Stomach (tissue), 9 donors: ENCODE data around the gene ATF7IP. TPM values are rescaled to one million over a fixed set of nuclear protein-coding genes. Genes with fewer than 3 reads are reported as not detected.

ENCODE experiments used
- DNase-seq, 2 donors: peaks; one replicate each; pipeline versions ENCODE4 v3.0.0 to v3.0.0-alpha.2; 2013 to 2019
- H3K27ac ChIP-seq, 5 donors: fragments of 200-600 bp in 4 of 5; sonication (generic) in 4 of 5; one replicate each; pipeline ENCODE4 v1.5.1; 2013 to 2019; ENCODE audit warnings: mild to moderate bottlenecking in 1 of 5, moderate library complexity in 1 of 5
- H3K27me3 ChIP-seq, 3 donors: fragments of 200-600 bp; sonication (generic); one replicate each; pipeline ENCODE4 v1.5.1; 2017 to 2019; ENCODE audit warnings: mixed run types in 1 of 3
- H3K36me3 ChIP-seq, 4 donors: fragments of 200-600 bp; sonication (generic); 1 replicate in 3 of 4; 2 replicates in 1 of 4; pipeline ENCODE4 v1.5.1; 2016 to 2019
- H3K4me1 ChIP-seq, 4 donors: fragments of 200-600 bp; sonication (generic); one replicate each; pipeline ENCODE4 v1.5.1; 2016 to 2019
- H3K4me3 ChIP-seq, 4 donors: fragments of 200-600 bp; sonication (generic) in 3 of 4; one replicate each; pipeline ENCODE4 v1.5.1; 2016 to 2019; ENCODE audit warnings: mild to moderate bottlenecking in 1 of 4
- H3K9me3 ChIP-seq, 4 donors: fragments of 200-600 bp; sonication (generic); one replicate each; pipeline ENCODE4 v1.5.1; 2016 to 2019
- EP300 ChIP-seq: sonication (generic); formaldehyde crosslinking; IDR thresholded peaks from one replicate; pipeline ENCODE4 v1.6.1; 2017; ENCODE audit warnings: antibody characterized with exemption
- POLR2A ChIP-seq, 4 donors: fragments of 450-650 bp; IDR thresholded peaks; one replicate each; pipeline ENCODE4 v1.6.1; 2016; ENCODE audit warnings: antibody characterized with exemption in 4 of 4, control low read depth in 2 of 4, mild to moderate bottlenecking in 1 of 4, moderate library complexity in 1 of 4
- POLR2AphosphoS5 ChIP-seq, 3 donors: sonication (generic); formaldehyde crosslinking; IDR thresholded peaks; one replicate each; pipeline ENCODE4 v1.6.1; 2016; ENCODE audit warnings: antibody characterized with exemption in 3 of 3
- WGBS, 5 donors: extraction: QIAGEN DNeasy Blood & Tissue Kit in 3 of 5; methylation state at CpG; one replicate each; pipeline versions ENCODE4 v1.1.5 to v1.1.7; 2013 to 2018; 5-methylcytosine and 5-hydroxymethylcytosine counted together
- intact Hi-C: fragments of 100-400 bp; cut with DNase I; formaldehyde crosslinking; loops from one replicate; pipeline ENCODE4 v1.15.1; 2023; ENCODE audit warnings: low total_unique reads
- polyA plus RNA-seq, 3 donors: library from polyadenylated mRNA; stranded (reverse); fragments of 200-250 nt; gene quantifications; one replicate each; pipeline ENCODE4 v1.2.3, GENCODE V29; 2013
- total RNA-seq, 5 donors: library from RNA; depleted of rRNA; stranded (reverse); fragments of >200 nt; gene quantifications; one replicate each; pipeline versions ENCODE4 v1.1.0 to v1.2.3, GENCODE V29; 2014 to 2016
- TF ChIP-seq, protein P1 (sequence below), 7 experiments: fragments of 450-650 bp in 4 of 7; fragments of 200-600 bp in 3 of 7; sonication (generic) in 3 of 7; IDR thresholded peaks; one replicate each; pipeline ENCODE4 v1.5.1; 2016 to 2019; ENCODE audit warnings: antibody characterized with exemption in 7 of 7, control low read depth in 2 of 7, mild to moderate bottlenecking in 1 of 7
- donor health status: healthy with polysubstance abuse.
- donor health status: Bipolar disorder and iron deficiency.
- donor health status: healthy.

ATF7IP gene
- total and polyA plus RNA-seq, 8 donors = 4.9 to 91.0 (median 49.8) TPM

GRCh38 chr12:14410177-14410576 lies 44.7 kb downstream of the ATF7IP start:
- Histone ChIP-seq H3K4me1 (peaks cover 0 to 48% (median 21%) of the 10 kb centered on the region in 4 donors), H3K9me3 (no peaks in the 10 kb centered on the region), H3K27me3 (no peaks in the 10 kb centered on the region), H3K27ac (no peak overlapping the region), H3K36me3 (no peaks in the 10 kb centered on the region), H3K4me3 (no peak overlapping the region)
- WGBS, 5 donors = 82 to 94% (median 93%) methylated on average over 5 of the region's 5 CpGs
- TF ChIP-seq POLR2AphosphoS5 (IDR thresholded peaks at IDR 0.05) (no peak), POLR2A (IDR thresholded peaks at IDR 0.05) (no peak), EP300 (no peak)
- TF ChIP-seq, protein P1, sequence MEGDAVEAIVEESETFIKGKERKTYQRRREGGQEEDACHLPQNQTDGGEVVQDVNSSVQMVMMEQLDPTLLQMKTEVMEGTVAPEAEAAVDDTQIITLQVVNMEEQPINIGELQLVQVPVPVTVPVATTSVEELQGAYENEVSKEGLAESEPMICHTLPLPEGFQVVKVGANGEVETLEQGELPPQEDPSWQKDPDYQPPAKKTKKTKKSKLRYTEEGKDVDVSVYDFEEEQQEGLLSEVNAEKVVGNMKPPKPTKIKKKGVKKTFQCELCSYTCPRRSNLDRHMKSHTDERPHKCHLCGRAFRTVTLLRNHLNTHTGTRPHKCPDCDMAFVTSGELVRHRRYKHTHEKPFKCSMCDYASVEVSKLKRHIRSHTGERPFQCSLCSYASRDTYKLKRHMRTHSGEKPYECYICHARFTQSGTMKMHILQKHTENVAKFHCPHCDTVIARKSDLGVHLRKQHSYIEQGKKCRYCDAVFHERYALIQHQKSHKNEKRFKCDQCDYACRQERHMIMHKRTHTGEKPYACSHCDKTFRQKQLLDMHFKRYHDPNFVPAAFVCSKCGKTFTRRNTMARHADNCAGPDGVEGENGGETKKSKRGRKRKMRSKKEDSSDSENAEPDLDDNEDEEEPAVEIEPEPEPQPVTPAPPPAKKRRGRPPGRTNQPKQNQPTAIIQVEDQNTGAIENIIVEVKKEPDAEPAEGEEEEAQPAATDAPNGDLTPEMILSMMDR (IDR thresholded peaks at IDR 0.05) = no peak
- DNase-seq = no peak
- intact Hi-C loops = no loop called here

DNA sequence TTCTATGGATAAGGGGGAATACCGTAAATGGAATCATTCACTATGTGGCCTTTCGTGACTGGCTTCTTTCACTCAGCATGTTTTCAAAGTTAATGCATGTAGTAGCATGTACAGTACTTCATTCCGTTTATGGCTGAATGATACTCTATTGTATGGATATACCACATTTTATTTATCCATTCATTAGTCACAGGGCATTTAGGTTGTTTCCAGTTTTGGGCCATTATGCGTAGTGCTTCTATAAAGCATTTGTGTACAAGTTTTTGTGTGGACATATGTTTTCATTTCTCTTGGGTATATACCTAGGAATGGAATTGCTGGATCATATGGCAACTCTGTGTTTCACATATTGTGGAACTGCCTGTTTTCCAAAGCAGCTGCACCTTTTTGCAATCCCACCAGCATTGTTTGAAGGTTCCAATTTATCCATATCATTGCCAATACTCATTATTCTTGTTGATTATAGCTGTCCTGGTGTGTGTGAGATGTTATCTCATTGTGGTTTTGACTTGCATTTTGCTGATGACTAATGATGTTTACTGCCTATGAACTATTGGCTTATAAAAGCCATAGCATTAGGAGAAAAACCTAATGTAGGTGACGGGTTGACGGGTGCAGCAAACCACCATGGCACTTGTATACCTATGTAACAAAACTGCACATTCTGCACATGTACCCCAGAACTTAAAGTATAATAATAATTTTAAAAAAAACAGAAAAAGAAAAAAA lies 45.5 kb downstream of the ATF7IP start:
- peaks cover 0 to 53% (median 25%) of the 10 kb centered on the region in 4 donors for H3K4me1 ChIP-seq
- 86 to 90% (median 88%) methylated on average over 6 of the region's 6 CpGs for WGBS, 5 donors
- DNase-seq = no peak
- TF ChIP-seq POLR2AphosphoS5 (IDR thresholded peaks at IDR 0.05) (peak in 1 of 3 donors; percentile 9), EP300 (no peak)
- H3K4me3 ChIP-seq = no peak overlapping the region
- no peaks in the 10 kb centered on the region for H3K36me3 ChIP-seq
- H3K27me3 ChIP-seq = no peaks in the 10 kb centered on the region
- H3K27ac ChIP-seq = no peak overlapping the region
- intact Hi-C loops = no loop called here
- H3K9me3 ChIP-seq = no peaks in the 10 kb centered on the region

GRCh38 chr12:14416658-14417057 lies 51.2 kb downstream of the ATF7IP start:
- H3K9me3 ChIP-seq = peaks cover 0 to 5% (median 3%) of the 10 kb centered on the region in 4 donors
- no peak overlapping the region for H3K4me3 ChIP-seq
- no peaks in the 10 kb centered on the region for H3K27me3 ChIP-seq
- intact Hi-C loops = no loop called here
- H3K36me3 ChIP-seq = peaks cover 0 to 6% (median 0%) of the 10 kb centered on the region in 4 donors
- H3K4me1 ChIP-seq = peaks cover 15 to 75% (median 46%) of the 10 kb centered on the region in 4 donors
- 33 to 59% (median 50%) methylated on average over 1 of the region's 1 CpG for WGBS, 5 donors
- peak overlapping the region in 3 of 5 donors; percentile 20 to 58 (median 52) for H3K27ac ChIP-seq
- DNase-seq = peak in 1 of 2 donors; percentile 87
- TF ChIP-seq EP300 (no peak), POLR2AphosphoS5 (IDR thresholded peaks at IDR 0.05) (no peak), POLR2A (IDR thresholded peaks at IDR 0.05) (no peak)
- TF ChIP-seq, protein P1 (IDR thresholded peaks at IDR 0.05) = no peak

GRCh38 chr12:14417715-14418114 lies 52.2 kb downstream of the ATF7IP start:
- Histone ChIP-seq H3K27me3 (no peaks in the 10 kb centered on the region), H3K9me3 (peaks cover 0 to 8% (median 4%) of the 10 kb centered on the region in 4 donors), H3K4me1 (peaks cover 15 to 74% (median 46%) of the 10 kb centered on the region in 4 donors), H3K36me3 (peaks cover 0 to 15% (median 0%) of the 10 kb centered on the region in 4 donors), H3K4me3 (no peak overlapping the region), H3K27ac (peak overlapping the region in 4 of 5 donors; percentile 27 to 74 (median 51))
- TF ChIP-seq EP300 (no peak), POLR2A (IDR thresholded peaks at IDR 0.05) (no peak), POLR2AphosphoS5 (IDR thresholded peaks at IDR 0.05) (no peak)
- TF ChIP-seq, protein P1 (IDR thresholded peaks at IDR 0.05) = no peak
- WGBS, 5 donors = 28 to 50% (median 38%) methylated on average over 3 of the region's 3 CpGs
- DNase-seq = peak; percentile 67 to 92
- intact Hi-C loops = no loop called here

DNA sequence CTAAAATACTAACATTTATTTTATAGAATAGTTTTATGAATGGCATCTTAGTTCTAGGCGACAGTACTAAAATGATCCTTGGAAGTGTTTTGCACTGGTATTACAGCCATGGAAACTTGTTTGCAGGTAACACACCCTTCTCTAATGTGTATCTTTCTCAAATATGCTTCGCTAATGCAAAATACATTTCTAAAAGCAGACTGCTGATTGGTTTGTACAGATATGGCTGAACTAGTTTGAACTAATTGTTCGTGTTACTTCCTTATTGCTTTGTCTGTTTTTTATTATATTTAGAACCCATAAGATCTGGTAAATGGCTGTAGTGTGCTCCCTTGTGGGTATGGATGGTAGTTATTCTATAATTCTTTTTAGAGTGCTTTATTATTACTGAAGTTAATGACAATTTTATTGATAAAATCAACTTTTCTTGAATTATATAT lies 53.0 kb downstream of the ATF7IP start:
- TF ChIP-seq, protein P1 (IDR thresholded peaks at IDR 0.05) = peak in 2 of 7 experiments; percentile 16 to 34
- no peak for TF ChIP-seq POLR2A (IDR thresholded peaks at IDR 0.05)
- Histone ChIP-seq H3K36me3 (peaks cover 0 to 15% (median 0%) of the 10 kb centered on the region in 4 donors), H3K4me3 (peak overlapping the region in 1 of 4 donors; percentile 7), H3K27me3 (no peaks in the 10 kb centered on the region), H3K27ac (peak overlapping the region in 4 of 5 donors; percentile 27 to 74 (median 51)), H3K9me3 (peaks cover 0 to 8% (median 4%) of the 10 kb centered on the region in 4 donors), H3K4me1 (peaks cover 15 to 68% (median 46%) of the 10 kb centered on the region in 4 donors)
- intact Hi-C loops = no loop called here
- peak in 1 of 2 donors; percentile 65 for DNase-seq
- 23 to 45% (median 27%) methylated on average over 3 of the region's 3 CpGs for WGBS, 5 donors
